Measurements from ENCODE around the gene SAMD15. TPM values are rescaled to one million over a fixed set of nuclear protein-coding genes. Genes with fewer than 3 reads are reported as not detected.
"Not testable (repeated sequence)": the region's sequence is repeated elsewhere in the genome, so short reads cannot be mapped to it uniquely, and the experiment has no call there.

SAMD15 gene
- total RNA-seq, 2 experiments from 2014 or later, result 0.34 TPM; not detected in 1

- Histone ChIP-seq H3K4me3 (ENCODE audit: low read length) (no peak overlapping the region), H3K27ac (ENCODE audit: low read depth in 1 of 2, low read length in 2 of 2) (no peak overlapping the region), H3K9me3 (ENCODE audit: control insufficient read depth in 1 of 2, insufficient read depth in 1 of 2, low read length in 2 of 2) (no peaks in the 10 kb centered on the region), H3K27me3 (ENCODE audit: control insufficient read depth in 1 of 2, insufficient read depth in 2 of 2, low read length in 2 of 2) (no peaks in the 10 kb centered on the region), H3K36me3 (ENCODE audit: insufficient read depth, low read length) (no peaks in the 10 kb centered on the region), H3K4me1 (ENCODE audit: insufficient read depth, low read length) (peaks cover 4% of the 10 kb centered on the region)
- Mint-ChIP-seq H3K27ac (no peak overlapping the region), H3K4me3 (no peak overlapping the region), H3K27me3 (no peaks in the 10 kb centered on the region), H3K36me3 (ENCODE audit: low read depth) (no peaks in the 10 kb centered on the region), H3K9me3 (no peaks in the 10 kb centered on the region), H3K4me1 (ENCODE audit: low read depth) (peaks cover 17% of the 10 kb centered on the region)
- ChIA-PET CTCF (no interaction called here), POLR2A (no interaction called here)
- TF ChIP-seq CTCF (IDR thresholded peaks at IDR 0.05), result no peak
- DNase-seq (no peak), ATAC-seq (ENCODE audit: poor library complexity) (no peak)
- intact Hi-C loops (cut with DNase I, micrococcal nuclease), result no loop called here
Observed at GRCh38 chr14:77406718-77407117, 29.5 kb downstream of the SAMD15 start.

GRCh38 chr14:77407158-77407557, 30.0 kb downstream of the SAMD15 start:
- Histone ChIP-seq H3K4me3 (ENCODE audit: low read length) (no peak overlapping the region), H3K9me3 (ENCODE audit: control insufficient read depth in 1 of 2, insufficient read depth in 1 of 2, low read length in 2 of 2) (no peaks in the 10 kb centered on the region), H3K4me1 (ENCODE audit: insufficient read depth, low read length) (peaks cover 4% of the 10 kb centered on the region), H3K36me3 (ENCODE audit: insufficient read depth, low read length) (no peaks in the 10 kb centered on the region), H3K27ac (ENCODE audit: low read depth in 1 of 2, low read length in 2 of 2) (no peak overlapping the region), H3K27me3 (ENCODE audit: control insufficient read depth in 1 of 2, insufficient read depth in 2 of 2, low read length in 2 of 2) (no peaks in the 10 kb centered on the region)
- no peak for ATAC-seq (ENCODE audit: poor library complexity)
- Mint-ChIP-seq H3K4me3 (no peak overlapping the region), H3K9me3 (no peaks in the 10 kb centered on the region), H3K27me3 (no peaks in the 10 kb centered on the region), H3K36me3 (ENCODE audit: low read depth) (no peaks in the 10 kb centered on the region), H3K4me1 (ENCODE audit: low read depth) (peaks cover 17% of the 10 kb centered on the region), H3K27ac (no peak overlapping the region)
- CTCF ChIA-PET, result no interaction called here
- POLR2A ChIA-PET, result no interaction called here
- no peak for DNase-seq
- TF ChIP-seq CTCF (IDR thresholded peaks at IDR 0.05), result no peak
- intact Hi-C loops (cut with DNase I, micrococcal nuclease), result no loop called here

DNA sequence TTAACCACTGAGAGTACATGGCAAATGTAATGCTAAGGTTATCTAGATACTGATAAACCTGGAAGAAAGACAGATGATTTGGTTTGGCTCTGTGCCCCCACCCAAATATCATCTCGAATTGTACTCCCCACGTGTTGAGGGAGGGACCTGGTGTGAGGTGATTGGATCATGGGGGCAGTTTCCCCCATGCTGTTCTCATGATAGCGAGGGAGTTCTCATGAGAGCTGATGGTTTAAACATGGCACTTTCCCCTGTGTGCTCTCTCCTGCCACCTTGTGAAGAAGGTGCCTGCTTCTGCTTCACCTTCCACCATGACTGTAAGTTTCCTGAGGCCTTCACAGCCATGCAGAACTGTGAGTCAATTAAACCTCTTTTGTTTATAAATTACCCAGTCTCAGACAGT, 32.0 kb downstream of the SAMD15 start:
- no peak overlapping the region for H3K27ac Mint-ChIP-seq
- no peaks in the 10 kb centered on the region for H3K27me3 ChIP-seq (ENCODE audit: control insufficient read depth in 1 of 2, insufficient read depth in 2 of 2, low read length in 2 of 2)
- peaks cover 4% of the 10 kb centered on the region for H3K4me1 ChIP-seq (ENCODE audit: insufficient read depth, low read length)
- no peak overlapping the region for H3K4me3 Mint-ChIP-seq
- H3K27me3 Mint-ChIP-seq, result no peaks in the 10 kb centered on the region
- no peak overlapping the region for H3K4me3 ChIP-seq (ENCODE audit: low read length)
- H3K4me1 Mint-ChIP-seq (ENCODE audit: low read depth), result peaks cover 17% of the 10 kb centered on the region
- H3K36me3 ChIP-seq (ENCODE audit: insufficient read depth, low read length), result no peaks in the 10 kb centered on the region
- intact Hi-C loops (cut with DNase I, micrococcal nuclease), result no loop called here
- H3K9me3 ChIP-seq (ENCODE audit: control insufficient read depth in 1 of 2, insufficient read depth in 1 of 2, low read length in 2 of 2), result no peaks in the 10 kb centered on the region
- TF ChIP-seq CTCF (IDR thresholded peaks at IDR 0.05), result no peak
- DNase-seq (peak in 2 of 14 experiments; percentile 15 to 20), ATAC-seq (ENCODE audit: poor library complexity) (no peak)
- H3K9me3 Mint-ChIP-seq, result no peaks in the 10 kb centered on the region
- no peaks in the 10 kb centered on the region for H3K36me3 Mint-ChIP-seq (ENCODE audit: low read depth)
- ChIA-PET POLR2A (no interaction called here), CTCF (interaction anchor here (0.7 kb wide), 1 partner anchor 43 kb away, joined by 3 read pairs; no protein-coding TSS in a partner anchor)
- H3K27ac ChIP-seq (ENCODE audit: low read depth in 1 of 2, low read length in 2 of 2), result no peak overlapping the region

GRCh38 chr14:77415403-77416030, 38.3 kb downstream of the SAMD15 start:
- POLR2A ChIA-PET; H3K4me1 Mint-ChIP-seq (ENCODE audit: low read depth): not testable (repeated sequence)
- H3K36me3 Mint-ChIP-seq (ENCODE audit: low read depth), result peaks cover 14% of the 10 kb centered on the region

GRCh38 chr14:77416098-77416497, 38.9 kb downstream of the SAMD15 start:
- H3K36me3 ChIP-seq (ENCODE audit: insufficient read depth, low read length); H3K27me3 ChIP-seq (ENCODE audit: control insufficient read depth in 1 of 2, insufficient read depth in 2 of 2, low read length in 2 of 2); intact Hi-C loops (cut with DNase I, micrococcal nuclease); H3K4me3 ChIP-seq (ENCODE audit: low read length); H3K4me1 ChIP-seq (ENCODE audit: insufficient read depth, low read length); H3K27ac ChIP-seq (ENCODE audit: low read depth in 1 of 2, low read length in 2 of 2); POLR2A ChIA-PET; H3K4me3 Mint-ChIP-seq; H3K4me1 Mint-ChIP-seq (ENCODE audit: low read depth); ATAC-seq (ENCODE audit: poor library complexity); H3K9me3 Mint-ChIP-seq; CTCF ChIA-PET; H3K27ac Mint-ChIP-seq; H3K27me3 Mint-ChIP-seq; DNase-seq: not testable (repeated sequence)
- peaks cover 18% of the 10 kb centered on the region for H3K36me3 Mint-ChIP-seq (ENCODE audit: low read depth)
- peaks cover 14 to 17% of the 10 kb centered on the region in 2 experiments for H3K9me3 ChIP-seq (ENCODE audit: control insufficient read depth in 1 of 2, insufficient read depth in 1 of 2, low read length in 2 of 2)

More at GRCh38 chr14:77415403-77416030, 38.3 kb downstream of the SAMD15 start:
- peaks cover 14 to 17% of the 10 kb centered on the region in 2 experiments for H3K9me3 ChIP-seq (ENCODE audit: control insufficient read depth in 1 of 2, insufficient read depth in 1 of 2, low read length in 2 of 2)
- H3K27ac Mint-ChIP-seq; H3K27me3 ChIP-seq (ENCODE audit: control insufficient read depth in 1 of 2, insufficient read depth in 2 of 2, low read length in 2 of 2); H3K4me3 ChIP-seq (ENCODE audit: low read length); DNase-seq; H3K9me3 Mint-ChIP-seq; H3K36me3 ChIP-seq (ENCODE audit: insufficient read depth, low read length); H3K4me3 Mint-ChIP-seq; ATAC-seq (ENCODE audit: poor library complexity); intact Hi-C loops (cut with DNase I, micrococcal nuclease); CTCF ChIA-PET; H3K27me3 Mint-ChIP-seq; H3K27ac ChIP-seq (ENCODE audit: low read depth in 1 of 2, low read length in 2 of 2); H3K4me1 ChIP-seq (ENCODE audit: insufficient read depth, low read length): not testable (repeated sequence)
